ENCODE data around the gene TTC13.

DNA sequence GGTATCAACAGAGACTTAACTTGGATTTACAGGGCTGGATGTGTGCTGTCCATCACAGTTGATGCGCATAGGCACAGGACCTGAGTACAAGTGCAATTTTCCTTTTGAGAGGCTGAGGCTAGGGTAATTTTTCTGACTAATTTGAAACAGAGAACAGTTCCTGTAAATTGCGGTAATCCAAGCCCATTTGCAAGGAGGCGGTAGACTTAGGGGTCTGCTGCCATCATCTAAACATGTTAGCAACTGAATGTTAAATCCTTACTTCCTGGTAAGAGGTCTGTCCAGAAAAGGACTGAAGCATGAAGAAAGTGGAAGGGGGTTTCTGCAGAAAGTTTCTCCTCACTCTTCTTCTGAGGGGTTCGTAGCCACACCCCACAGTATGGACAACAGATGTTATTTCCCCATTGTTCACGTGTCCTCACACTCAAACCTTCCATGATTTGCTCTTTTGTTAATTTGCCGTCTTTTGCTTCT lies 86.6 kb downstream of the TTC13 start:
- TF ChIP-seq, protein P1, sequence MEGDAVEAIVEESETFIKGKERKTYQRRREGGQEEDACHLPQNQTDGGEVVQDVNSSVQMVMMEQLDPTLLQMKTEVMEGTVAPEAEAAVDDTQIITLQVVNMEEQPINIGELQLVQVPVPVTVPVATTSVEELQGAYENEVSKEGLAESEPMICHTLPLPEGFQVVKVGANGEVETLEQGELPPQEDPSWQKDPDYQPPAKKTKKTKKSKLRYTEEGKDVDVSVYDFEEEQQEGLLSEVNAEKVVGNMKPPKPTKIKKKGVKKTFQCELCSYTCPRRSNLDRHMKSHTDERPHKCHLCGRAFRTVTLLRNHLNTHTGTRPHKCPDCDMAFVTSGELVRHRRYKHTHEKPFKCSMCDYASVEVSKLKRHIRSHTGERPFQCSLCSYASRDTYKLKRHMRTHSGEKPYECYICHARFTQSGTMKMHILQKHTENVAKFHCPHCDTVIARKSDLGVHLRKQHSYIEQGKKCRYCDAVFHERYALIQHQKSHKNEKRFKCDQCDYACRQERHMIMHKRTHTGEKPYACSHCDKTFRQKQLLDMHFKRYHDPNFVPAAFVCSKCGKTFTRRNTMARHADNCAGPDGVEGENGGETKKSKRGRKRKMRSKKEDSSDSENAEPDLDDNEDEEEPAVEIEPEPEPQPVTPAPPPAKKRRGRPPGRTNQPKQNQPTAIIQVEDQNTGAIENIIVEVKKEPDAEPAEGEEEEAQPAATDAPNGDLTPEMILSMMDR (conservative IDR thresholded peaks at IDR 0.05; ENCODE audit: low read depth, low read length), result no peak
- no peak for TF ChIP-seq EZH2 (IDR thresholded peaks at IDR 0.05; ENCODE audit: borderline replicate concordance, low read depth, low read length, poor library complexity, severe bottlenecking)
